CD4-positive, alpha-beta T cell treated with Interleukin-6 for 4 hours (primary cell): ENCODE data around the gene XIRP2.
"Not testable (repeated sequence)": the region's sequence is repeated elsewhere in the genome, so short reads cannot be mapped to it uniquely, and the experiment has no call there.

Source experiments
- DNase-seq: peaks from one replicate; pipeline ENCODE4 v3.0.0-alpha.2; 2020; ENCODE audit warnings: mixed read lengths

XIRP2 gene

DNA sequence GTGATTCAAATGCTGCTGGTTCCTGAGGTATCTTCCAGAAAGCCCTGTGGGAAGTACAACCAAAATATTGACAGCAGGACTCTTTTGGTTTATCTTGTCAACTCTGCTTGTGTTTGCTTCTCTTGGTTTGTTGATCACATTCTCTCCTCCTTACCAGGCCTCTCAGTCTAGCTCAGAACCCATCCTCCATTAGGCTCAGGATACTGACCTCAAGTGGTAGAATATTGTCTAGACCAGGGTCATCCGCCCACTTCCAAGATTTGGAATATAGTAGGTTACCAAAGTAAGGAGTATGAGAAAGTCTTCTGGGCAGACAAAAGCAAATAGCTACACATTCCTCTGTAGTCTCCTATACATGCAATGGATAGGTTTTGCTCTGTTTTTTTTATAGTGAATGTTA is 56.6 kb downstream of the XIRP2 start:
- DNase-seq = no peak

DNA sequence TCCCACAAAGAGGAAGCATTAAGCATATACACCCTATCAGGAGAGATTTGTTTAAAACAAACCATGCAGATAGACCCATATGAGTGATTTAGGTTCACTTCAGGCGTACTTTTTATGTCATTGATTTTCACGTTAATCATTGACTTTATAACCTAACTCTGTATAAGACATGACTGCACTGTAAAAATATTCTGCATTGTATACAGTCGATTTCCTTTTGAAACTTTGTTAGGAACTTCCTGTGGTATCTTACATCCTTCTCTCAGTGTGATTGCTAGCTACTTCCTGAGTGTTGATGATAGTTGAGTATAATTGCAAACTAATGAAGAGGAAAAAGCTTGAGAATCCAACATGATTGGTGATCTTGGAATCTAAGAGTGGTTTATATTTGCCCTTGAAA is 69.4 kb downstream of the XIRP2 start:
- no peak for DNase-seq

DNA sequence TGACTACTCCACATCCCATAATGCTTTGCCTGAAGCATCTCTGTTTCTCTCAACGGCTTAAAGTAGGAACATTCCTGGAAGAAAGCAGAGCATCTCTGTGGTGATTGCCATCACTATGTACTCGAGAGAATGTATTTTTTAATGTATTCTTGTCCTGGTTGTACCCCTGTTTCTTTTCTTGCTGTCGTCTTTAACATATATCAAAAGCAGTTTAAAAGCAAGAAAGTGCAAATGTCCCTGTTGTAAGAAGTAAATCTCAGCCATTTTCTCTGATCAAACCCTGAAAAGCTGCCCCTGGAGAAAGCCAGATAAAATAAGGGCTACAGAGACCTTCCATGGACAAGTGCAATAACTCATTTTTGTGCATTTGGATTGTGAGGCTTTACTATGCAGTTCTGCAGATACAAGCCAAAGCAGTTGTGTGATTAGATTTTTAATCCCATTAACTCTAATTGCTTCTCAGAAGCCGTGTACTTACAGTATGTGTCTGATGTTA is 70.8 kb downstream of the XIRP2 start:
- DNase-seq = no peak

DNA sequence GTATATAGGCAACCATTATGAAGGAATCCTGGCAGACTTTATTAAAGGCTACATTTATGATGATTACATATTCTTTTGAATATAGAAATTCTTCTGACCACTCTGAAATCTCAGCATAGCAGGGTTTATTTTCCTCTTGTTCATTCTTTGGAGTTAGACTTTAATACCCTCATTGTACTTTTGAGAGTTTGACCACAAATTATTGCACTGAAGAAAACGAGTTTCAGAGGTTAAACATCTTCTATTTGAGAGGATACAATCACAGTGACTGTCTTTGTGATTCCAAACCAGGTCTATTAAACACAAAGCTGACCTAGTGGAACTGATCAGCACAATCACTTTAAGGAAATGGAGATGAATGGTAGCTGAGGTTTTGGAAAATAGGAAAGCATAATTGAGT is 71.3 kb downstream of the XIRP2 start:
- no peak for DNase-seq

DNA sequence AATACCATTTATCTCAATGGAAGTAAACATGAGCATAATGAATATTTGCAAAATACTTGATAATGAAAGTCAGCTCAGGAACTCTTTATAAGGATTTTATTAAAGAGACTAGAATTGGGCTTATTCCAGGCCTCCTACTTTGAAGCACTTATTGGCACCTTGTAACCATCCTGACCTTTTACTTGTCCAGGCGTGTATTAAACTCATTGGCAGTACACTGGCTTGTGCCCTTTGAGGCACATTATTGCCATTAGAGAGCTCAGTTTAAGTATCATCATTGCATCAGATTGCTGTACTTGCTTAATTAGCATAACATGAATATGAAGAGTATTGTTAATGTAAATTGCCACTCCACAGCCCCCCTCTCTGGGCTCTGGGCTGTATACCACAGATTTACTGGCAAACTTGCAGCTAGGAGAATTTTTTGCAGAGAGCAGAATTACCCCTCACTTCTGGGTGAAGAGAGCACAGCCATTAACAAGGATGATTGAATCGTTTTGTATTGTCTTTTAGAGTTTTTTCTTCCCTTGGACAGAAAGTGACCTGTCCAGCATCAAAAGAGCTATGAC is 72.5 kb downstream of the XIRP2 start:
- DNase-seq = no peak

- DNase-seq = no peak
Measured at GRCh38 chr2:166961933-166962332, 73.7 kb downstream of the XIRP2 start.

GRCh38 chr2:166969486-166969885 is 81.2 kb downstream of the XIRP2 start:
- no peak for DNase-seq

GRCh38 chr2:166972002-166972401 is 83.7 kb downstream of the XIRP2 start:
- DNase-seq = no peak

- DNase-seq = no peak
Measured at GRCh38 chr2:166972418-166972817, 84.1 kb downstream of the XIRP2 start.

GRCh38 chr2:166984188-166984587 is 95.9 kb downstream of the XIRP2 start:
- DNase-seq = no peak

DNA sequence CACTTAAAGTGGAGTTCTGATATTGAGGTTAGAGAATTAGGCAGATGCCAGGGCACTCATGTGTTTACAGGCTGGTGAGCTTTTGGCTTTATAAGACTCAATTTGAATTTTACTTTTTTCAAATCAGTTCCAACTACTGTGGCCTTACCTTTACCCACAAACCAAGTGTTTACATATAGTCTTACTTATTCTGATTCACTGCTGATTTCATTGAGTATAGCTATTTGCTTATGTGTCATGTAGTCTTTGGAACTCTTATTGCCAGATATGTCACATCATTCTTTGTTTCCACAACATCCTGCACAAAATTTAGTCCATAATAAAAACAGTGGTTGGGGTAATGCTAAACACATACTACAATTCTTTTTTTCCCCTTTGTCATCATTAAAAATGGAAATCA is 96.5 kb downstream of the XIRP2 start:
- no peak for DNase-seq

DNA sequence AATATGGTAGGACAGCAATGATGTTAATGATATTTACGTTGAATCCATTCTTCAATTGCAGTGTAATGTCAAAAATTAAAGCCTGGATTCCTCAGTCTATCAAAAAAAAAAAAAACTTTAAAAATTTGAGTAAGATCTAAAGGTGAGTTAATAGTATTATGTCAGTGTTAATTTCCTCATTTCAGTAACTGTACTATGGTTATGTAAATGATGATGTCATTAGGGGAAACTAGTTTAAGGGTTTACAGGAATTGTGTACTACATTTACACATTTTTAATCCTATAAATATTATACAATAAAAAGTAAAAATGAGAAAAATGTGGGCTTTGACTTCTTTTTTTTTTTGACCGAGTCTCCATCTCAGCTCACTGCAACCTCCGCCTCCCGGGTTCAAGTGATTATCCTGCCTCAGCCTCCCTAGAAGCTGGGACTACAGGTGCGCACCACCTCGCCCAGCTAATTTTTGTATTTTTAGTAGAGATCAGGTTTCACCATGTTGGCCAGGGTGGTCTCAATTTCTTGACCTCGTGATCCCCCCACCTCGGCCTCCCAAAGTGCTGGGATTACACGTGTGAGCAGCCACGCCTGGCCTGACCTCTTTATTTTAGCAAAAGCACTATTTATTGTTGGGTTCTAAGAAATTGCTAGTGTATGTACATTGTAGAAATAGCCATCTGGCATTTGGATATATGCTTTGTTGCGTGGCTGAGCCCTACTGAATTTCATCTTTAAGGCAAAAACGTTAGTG is 106.5 kb downstream of the XIRP2 start:
- DNase-seq = no peak

- no peak for DNase-seq
Measured at GRCh38 chr2:166996465-166996864, 108.2 kb downstream of the XIRP2 start.

DNA sequence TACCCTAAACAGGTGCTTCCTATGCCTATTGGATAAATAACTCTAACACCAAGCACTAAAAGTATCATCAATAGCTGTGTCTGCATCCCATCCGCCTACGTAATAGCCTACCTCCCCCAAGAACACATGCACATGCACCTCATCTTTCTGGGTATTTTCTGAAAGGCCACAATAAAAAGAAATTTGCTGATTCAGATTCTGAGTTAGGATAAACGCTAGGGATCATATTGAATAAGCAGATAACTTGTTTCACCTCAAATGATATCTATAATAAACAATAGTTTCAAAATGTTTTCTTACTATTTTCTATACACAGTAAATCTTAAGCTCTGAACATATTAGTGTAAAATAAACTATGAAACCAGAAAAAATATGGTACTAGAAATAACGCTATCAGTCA is 112.9 kb downstream of the XIRP2 start:
- DNase-seq = no peak

- DNase-seq = no peak
Measured at GRCh38 chr2:167005096-167005495, 116.8 kb downstream of the XIRP2 start.

GRCh38 chr2:167013227-167013626 is 124.9 kb downstream of the XIRP2 start:
- no peak for DNase-seq

GRCh38 chr2:167015806-167016205 is 127.5 kb downstream of the XIRP2 start:
- DNase-seq = no peak

DNA sequence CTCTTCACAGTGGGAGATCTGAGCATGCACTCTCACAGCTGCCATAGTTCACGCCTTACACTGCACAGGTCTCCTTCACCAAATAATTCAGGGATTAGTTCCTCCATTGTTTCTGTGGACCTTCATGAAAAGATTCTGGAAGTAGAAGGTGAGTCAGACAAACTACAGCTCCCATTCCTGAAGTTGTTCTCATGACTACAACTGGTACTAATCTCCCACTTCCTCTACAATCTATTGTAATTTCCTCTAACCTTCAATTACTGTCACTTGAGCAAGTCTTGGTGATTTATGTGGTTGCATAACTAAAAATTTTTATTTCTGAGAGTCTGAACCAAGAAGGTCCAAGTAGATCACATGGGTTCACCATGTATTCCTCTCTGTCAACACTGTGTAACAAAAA is 128.7 kb downstream of the XIRP2 start:
- DNase-seq = no peak

GRCh38 chr2:167018590-167018989 is 130.3 kb downstream of the XIRP2 start:
- no peak for DNase-seq

DNA sequence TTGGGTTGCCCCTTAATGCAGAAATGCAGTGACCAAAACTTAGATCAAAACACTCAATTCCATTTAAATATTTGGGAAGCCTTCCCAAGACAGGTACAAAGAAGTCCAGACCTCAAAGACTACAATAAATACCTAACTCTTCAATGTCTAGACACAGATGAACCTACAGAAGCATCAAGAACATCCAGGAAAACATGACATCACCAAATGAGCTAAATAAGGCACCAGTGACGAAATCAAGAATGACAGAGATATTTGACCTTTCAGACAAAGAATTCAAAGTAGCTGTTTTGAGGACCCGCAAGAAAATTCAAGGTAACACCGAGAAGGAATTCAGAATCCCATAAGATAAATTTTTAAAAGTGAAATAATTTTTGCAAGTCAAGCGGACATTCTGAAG is 140.2 kb downstream of the XIRP2 start:
- no peak for DNase-seq

DNA sequence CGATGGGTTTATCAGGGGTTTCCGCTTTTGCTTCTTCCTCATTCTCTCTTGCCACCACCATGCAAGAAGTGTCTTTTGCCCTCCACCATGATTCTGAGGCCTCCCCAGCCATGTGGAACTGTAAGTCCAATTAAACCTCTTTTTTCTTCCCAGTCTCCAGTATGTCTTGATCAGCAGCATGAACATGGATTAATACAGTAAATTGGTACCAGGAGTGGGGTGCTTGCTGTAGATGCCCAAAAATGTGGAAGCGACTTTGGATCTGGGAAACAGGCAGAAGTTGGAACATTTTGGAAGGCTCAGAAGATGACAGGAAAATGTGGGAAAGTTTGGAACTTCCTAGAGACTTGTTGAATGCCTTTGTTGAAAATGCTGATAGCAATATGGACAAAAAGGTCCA is 146.7 kb downstream of the XIRP2 start:
- DNase-seq = not testable (repeated sequence)

- no peak for DNase-seq
Measured at GRCh38 chr2:167048829-167049228, 160.5 kb downstream of the XIRP2 start.

GRCh38 chr2:167049659-167050058 is 161.4 kb downstream of the XIRP2 start:
- DNase-seq = no peak

GRCh38 chr2:167052825-167053224 is 164.5 kb downstream of the XIRP2 start:
- no peak for DNase-seq

GRCh38 chr2:167054881-167055280 is 166.6 kb downstream of the XIRP2 start:
- DNase-seq = no peak
